GM21529 (cell line): ENCODE measurements around the gene MLF2.
A peak's percentile ranks its signal among the peaks of the same experiment; 100 is the strongest.
"Not testable (repeated sequence)": the region's sequence is repeated elsewhere in the genome, so short reads cannot be mapped to it uniquely, and the experiment has no call there.

Experiments used
- ATAC-seq: cut with Tn5 transposase; IDR thresholded peaks from one replicate; pipeline ENCODE4 v1.9.1; 2021; ENCODE audit not compliant: unreplicated experiment

The MLF2 gene

GRCh38 chr12:6735448-6736191 is 17.3 kb downstream of the MLF2 start:
- no peak for ATAC-seq

DNA sequence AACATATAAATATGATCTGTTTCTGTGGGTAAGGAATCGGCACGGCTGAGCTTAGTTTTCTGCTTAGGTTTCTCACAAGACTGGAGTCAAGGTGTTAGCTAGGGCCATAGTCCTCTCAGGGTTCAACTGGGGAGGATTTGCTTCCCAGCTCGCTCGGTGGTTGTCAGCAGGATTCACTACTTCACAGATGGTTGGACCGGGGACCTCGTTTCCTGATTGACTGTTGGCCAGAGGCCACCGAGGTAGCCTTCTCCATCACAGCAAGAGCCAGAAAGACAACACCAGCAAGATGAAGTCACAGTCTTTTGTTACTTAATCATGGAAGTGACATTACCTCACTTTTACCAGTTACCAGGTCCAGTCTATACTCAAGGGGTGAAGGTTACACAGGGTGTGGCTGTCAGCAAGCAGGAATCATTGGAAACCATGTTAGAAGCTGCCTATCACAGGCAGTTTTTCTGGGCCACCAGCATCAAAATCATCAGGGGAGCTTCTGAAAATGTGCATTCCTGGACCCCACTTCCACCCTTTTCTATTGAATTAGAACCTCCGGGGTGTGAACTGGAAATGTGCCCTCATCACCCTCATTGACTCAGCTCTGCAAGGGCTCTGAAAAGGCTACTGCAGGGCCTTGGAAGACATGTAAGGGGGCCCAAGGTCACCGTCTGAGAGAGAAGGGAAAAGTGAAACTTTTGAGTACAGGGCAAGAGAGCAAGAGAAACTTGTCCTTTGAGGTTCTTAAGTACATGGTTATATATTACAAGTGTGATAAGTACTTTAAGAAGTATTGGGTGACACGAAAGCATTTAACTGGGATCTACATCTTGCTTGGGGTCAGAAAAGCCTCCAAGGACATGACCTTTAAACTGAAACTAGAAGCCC is 18.2 kb downstream of the MLF2 start:
- ATAC-seq, result no peak

GRCh38 chr12:6730169-6730568 is 22.8 kb downstream of the MLF2 start:
- ATAC-seq, result no peak

DNA sequence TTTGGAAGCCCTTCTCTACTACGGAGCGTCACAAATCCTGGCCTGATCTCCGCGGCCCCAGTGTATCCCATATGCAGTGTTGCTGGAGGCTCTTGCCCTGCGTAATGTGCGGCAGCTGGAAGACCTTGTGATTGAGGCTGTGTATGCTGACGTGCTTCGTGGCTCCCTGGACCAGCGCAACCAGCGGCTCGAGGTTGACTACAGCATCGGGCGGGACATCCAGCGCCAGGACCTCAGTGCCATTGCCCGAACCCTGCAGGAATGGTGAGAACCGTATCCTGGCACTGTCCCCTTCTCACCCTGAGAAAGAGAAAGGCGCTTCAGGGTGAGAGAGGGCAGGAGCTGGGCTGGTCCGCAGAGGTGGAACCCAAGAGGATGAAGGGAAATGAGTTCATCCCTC is 23.8 kb downstream of the MLF2 start:
- no peak for ATAC-seq

- no peak for ATAC-seq
Measured at GRCh38 chr12:6725350-6725749, 27.6 kb downstream of the MLF2 start.

DNA sequence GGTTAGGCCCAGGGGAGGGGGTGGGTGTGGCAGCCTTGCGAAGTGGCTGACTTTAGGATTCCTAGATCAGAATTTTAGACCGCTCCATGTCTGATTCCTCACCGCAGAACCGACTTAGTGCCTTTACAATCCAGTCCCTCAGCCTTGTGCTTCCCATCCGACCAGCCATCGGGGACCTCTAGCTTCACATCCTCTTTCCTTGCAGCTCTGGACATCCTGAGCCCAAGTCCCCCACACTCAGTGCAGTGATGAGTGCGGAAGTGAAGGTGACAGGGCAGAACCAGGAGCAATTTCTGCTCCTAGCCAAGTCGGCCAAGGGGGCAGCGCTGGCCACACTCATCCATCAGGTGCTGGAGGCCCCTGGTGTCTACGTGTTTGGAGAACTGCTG is 28.5 kb downstream of the MLF2 start:
- peak; percentile 24 for ATAC-seq

- peak; percentile 93 for ATAC-seq
Measured at GRCh38 chr12:6723607-6724408, 29.1 kb downstream of the MLF2 start, which contains the start of gene COPS7A. TSS of gene COPS7A (plus strand) at chr12:6724046. CDS start at chr12:6724657, 611 bp downstream.

GRCh38 chr12:6722863-6723262 is 30.1 kb downstream of the MLF2 start:
- ATAC-seq, result no peak

DNA sequence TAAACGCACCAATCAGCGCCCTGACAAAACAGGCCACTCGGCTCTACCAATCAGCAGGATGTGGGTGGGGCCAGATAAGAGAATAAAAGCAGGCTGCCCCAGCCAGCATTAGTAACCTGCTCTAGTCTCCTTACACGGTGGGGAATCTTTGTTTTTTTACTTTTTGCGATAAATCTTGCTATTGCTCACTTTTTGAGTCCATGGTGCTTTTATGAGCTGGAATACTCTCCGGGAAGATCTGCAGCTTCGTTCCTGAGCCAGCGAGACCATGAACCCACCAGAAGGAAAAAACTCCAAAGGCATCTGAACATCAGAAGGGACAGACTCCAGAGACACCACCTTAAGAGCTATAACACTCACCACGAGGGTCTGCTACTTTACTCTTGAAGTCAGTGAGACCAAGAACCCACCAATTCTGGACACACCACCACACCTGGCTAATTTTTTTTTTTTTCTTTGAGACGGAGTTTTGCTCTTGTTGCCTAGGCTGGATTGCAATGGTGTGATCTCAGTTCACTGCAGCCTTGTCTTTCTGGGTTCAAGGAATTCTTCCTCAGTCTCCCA is 36.0 kb downstream of the MLF2 start:
- ATAC-seq, result no peak

DNA sequence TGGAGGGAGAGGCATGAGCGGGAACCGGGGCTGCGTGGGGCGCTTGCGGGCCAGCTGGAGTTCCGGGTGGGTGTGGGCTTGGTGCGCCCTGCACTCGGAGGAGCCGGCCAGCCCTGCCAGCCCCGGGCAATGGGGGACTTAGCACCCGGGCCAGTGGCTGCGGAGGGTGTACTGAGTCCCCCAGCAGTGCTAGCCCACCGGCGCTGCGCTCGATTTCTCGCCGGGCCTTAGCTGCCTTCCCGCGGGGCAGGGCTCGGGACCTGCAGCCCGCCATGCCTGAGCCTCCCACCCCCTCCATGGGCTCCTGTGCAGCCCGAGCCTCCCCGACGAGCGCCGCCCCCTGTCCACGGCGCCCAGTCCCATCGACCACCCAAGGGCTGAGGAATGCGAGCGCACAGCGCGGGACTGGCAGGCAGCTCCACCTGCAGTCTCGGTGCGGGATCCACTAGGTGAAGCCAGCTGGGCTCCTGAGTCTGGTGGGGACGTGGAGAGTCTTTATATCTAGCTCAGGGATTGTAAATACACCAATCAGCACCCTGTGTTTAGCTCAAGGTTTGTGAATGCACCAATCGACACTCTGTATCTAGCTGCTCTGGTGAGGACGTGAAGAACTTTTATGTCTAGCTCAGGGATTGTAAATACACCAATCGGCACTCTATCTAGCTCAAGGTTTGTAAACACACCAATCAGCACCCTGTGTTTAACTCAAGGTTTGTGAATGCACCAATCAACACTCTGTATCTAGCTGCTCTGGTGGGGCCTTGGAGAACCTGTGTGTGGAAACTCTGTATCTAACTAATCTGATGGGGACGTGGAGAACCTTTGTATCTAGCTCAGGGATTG is 36.7 kb downstream of the MLF2 start:
- ATAC-seq, result not testable (repeated sequence)

DNA sequence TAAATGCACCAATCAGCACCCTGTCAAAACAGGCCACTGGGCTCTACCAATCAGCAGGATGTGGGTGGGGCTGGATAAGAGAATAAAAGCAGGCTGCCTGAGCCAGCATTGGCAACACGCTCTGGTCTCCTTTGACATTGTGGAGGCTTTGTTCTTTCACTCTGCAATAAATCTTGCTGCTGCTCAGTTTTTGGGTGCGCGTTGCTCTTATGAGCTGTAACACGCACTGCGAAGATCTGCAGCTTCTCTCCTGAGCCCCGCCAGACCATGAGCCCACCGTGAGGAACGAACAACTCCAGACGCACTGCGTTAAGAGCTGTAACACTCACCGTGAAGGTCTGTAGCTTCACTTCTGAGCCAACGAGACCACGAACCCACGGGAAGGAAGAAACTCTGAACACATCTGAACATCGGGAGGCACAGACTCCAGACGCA is 44.0 kb downstream of the MLF2 start:
- no peak for ATAC-seq

DNA sequence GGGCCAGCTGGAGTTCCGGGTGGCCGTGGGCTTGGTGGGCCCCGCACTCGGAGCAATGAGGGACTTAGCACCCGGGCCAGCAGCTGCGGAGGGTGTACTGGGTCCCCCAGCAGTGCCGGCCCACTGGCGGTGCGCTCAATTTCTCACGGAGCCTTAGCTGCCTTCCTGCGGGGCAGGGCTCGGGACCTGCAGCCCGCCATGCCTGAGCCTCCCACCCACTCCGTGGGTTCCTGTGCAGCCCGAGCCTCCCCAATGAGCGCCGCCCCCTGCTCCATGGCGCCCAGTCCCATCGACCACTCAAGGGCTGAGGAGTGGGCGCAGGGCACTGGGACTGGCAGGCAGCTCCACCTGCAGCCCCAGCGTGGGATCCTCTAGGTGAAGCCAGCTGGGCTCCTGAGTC is 44.6 kb downstream of the MLF2 start:
- ATAC-seq, result not testable (repeated sequence)

GRCh38 chr12:6703631-6704030 is 49.3 kb downstream of the MLF2 start:
- no peak for ATAC-seq

DNA sequence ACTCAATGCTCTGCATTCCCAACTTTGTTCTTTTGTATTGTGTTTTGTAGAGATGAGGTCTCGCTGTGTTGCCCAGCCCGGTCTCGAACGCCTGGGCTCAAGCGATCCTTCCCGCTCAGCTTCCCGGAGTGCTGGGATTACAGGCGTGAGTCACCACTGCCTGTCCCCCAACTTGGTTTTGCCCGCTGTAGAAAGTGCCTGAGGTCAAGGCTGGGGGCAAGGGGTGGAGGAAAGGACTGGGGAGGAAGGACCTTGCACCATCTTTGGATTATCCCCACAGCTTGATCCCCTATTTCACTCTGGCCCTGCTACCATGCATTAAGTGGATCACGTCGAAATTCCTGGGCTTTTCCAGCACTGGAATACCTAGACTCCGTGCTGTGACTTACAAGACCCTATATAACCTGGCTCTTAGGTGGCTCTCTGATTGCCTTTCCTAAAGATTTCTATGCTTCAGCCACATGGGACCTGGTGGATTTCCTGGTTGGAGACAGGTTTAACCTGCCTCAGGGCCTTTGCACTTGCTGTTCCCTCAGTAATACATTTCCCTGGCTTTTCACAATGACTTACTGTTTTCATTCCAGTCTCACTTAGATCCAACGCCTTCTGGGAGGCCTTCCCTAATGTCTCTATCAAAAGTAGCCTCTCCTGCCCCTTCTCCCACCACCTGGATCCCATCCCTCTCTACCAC is 51.7 kb downstream of the MLF2 start:
- ATAC-seq, result no peak

- ATAC-seq, result no peak
Measured at GRCh38 chr12:6700646-6701051, 52.3 kb downstream of the MLF2 start, which contains the start of gene PIANP. TSS of gene PIANP (minus strand) at chr12:6700815. CDS start at chr12:6698061, 2,754 bp downstream.

- ATAC-seq, result no peak
Measured at GRCh38 chr12:6699989-6700645, 52.8 kb downstream of the MLF2 start.

DNA sequence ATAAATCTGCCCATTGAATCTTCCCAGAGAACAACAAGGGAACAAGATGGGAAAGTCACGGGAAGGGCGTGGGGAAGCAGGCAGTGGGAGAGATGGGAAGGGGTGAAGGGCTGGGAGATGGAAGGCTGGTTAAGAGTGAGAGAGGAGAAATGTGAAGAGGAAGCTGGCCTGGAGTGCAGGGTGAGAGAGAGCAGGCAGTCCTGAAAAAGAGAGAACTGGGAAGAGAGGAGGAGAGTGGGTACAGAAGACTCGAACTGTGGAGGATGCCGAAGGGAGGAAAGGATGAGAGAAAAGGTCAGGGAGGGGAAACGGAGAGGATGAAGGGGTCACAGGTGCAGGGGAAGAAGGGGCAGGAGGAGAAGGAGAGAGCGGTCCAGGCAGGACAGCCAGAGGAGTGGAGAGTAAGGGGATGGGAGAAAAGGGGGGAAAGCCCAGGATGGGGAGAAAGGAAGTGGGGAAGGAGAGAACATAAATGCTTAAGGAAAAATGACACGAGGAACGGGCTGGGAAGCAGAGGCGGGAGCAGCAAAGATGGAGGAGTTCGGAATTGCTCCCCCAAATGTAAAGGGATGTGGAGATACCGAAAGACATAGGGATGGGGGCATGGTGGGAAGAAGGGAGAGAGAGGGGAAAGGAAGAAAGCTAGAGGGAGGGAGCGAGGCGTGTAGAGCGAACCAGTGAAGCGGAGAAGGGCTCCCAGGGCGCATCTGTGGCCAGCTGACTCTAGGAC is 53.5 kb downstream of the MLF2 start:
- ATAC-seq, result no peak
